ENCODE results near the gene RFX2. TPM values are rescaled to one million over a fixed set of nuclear protein-coding genes. Genes with fewer than 3 reads are reported as not detected.

RFX2 gene
- total RNA-seq, 1 donor, result 10.7 TPM

DNA sequence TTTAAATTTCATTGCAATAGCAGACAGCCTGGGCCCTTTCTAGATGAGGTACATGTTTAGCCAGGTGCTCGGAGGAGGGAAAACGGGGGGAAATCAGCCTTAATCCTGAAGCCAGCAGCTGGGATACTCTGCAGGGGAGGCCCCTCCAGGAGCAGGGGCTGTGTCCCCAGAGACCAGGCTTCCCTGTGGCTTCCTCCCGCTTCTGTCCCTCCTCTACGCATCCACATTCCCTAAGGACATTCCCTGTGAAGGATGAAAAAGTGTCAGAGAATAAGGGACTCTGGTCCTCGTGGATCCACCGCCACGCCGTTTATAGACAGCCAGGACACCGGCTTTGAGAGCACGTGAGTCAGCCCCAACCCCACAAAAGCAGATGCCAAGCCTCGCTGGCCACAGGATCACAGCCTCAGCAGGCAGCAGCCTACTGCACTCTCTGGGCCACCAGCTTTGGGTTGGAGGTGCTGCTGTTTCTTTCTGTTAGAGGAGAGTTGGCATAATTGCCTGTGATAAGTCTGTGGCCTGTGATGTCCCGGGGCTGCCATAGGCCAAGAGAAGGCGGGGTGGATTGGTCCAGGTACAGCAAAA, 95.7 kb downstream of the RFX2 start:
- TF ChIP-seq, protein P1, sequence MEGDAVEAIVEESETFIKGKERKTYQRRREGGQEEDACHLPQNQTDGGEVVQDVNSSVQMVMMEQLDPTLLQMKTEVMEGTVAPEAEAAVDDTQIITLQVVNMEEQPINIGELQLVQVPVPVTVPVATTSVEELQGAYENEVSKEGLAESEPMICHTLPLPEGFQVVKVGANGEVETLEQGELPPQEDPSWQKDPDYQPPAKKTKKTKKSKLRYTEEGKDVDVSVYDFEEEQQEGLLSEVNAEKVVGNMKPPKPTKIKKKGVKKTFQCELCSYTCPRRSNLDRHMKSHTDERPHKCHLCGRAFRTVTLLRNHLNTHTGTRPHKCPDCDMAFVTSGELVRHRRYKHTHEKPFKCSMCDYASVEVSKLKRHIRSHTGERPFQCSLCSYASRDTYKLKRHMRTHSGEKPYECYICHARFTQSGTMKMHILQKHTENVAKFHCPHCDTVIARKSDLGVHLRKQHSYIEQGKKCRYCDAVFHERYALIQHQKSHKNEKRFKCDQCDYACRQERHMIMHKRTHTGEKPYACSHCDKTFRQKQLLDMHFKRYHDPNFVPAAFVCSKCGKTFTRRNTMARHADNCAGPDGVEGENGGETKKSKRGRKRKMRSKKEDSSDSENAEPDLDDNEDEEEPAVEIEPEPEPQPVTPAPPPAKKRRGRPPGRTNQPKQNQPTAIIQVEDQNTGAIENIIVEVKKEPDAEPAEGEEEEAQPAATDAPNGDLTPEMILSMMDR (IDR thresholded peaks at IDR 0.05; ENCODE audit: insufficient read depth, low read length), result no peak
- no peak for DNase-seq (ENCODE audit: low read depth)
- H3K4me3 ChIP-seq (ENCODE audit: low read depth, low read length), result no peak overlapping the region

DNA sequence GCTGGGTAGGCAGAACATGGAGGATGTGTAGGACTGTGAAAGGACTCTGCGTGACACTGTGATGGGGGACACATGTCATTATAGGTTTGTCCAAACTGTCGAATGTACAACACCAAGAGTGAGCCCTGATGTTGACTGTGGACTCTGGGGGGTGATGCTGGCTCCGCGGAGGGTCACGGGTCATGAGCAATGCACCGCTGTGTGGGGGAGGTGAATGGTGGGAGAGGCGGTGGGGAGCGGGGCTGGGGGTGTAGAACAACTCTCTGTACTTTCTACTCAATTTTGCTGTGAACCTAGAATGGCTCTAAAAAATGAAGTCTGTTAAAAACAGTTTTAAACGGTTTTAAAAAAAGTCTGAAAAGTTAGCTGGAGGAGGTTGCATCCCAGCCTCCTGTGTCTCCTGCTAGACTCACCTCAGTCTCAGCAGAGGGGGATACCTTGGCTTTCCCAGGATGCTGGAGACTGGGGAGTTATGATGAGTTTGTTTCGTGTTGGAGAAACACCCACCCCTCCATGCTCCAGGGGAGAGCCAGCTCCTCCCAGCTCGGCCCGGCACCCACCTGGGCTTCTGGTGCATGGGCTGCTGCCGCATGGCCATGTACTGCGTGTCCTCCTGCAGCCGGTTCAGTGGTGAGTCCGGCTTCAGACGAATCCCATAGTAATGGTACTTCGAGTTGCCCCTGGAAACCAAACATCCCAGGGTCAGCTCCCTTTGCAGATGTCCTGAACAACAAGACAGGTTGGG, 97.7 kb downstream of the RFX2 start:
- no peak for DNase-seq (ENCODE audit: low read depth)
- H3K4me3 ChIP-seq (ENCODE audit: low read depth, low read length), result no peak overlapping the region
- TF ChIP-seq, protein P1 (IDR thresholded peaks at IDR 0.05; ENCODE audit: insufficient read depth, low read length), result no peak

DNA sequence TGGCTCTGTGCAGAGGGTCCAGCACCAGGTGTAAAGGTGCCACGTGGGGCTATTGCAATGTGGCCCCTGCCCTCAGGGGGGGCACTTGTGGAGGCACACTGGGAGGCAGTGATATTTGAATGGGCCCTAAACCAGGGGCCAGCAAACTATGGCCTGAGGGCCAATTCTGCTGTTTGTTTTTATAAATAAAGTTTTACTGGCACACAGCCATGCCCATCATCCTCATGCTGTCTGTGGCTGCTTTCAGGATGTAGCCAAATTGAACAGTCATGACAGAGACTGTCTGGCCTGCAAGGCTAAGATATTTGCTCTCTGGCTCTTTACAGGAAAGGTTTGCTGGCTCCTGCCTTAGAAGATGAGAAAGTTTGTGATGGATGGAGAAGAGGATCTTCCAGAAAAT, 98.5 kb downstream of the RFX2 start:
- no peak overlapping the region for H3K4me3 ChIP-seq (ENCODE audit: low read depth, low read length)
- TF ChIP-seq, protein P1 (IDR thresholded peaks at IDR 0.05; ENCODE audit: insufficient read depth, low read length), result no peak
- no peak for DNase-seq (ENCODE audit: low read depth)

DNA sequence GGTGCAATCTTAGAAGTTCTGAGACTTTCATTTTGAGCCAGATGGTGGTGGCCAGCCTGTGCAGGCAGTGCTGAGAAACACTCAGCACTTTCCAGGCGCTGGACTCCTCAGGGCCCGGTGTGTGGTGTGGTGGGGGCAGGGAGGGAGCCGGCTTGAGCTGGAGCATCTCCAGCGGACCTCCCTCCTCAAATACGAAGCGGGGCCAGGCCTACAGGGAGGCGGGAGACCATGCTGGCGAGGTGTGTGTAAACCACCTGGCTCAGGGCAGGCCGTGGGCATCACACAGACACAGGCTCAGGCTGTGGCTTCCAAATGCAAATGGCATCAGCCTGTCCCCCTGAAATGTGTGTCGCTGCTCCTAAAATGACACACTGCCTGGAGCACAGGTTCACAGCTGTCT, 99.1 kb downstream of the RFX2 start:
- H3K4me3 ChIP-seq (ENCODE audit: low read depth, low read length), result no peak overlapping the region
- TF ChIP-seq, protein P1 (IDR thresholded peaks at IDR 0.05; ENCODE audit: insufficient read depth, low read length), result no peak
- DNase-seq (ENCODE audit: low read depth), result no peak

DNA sequence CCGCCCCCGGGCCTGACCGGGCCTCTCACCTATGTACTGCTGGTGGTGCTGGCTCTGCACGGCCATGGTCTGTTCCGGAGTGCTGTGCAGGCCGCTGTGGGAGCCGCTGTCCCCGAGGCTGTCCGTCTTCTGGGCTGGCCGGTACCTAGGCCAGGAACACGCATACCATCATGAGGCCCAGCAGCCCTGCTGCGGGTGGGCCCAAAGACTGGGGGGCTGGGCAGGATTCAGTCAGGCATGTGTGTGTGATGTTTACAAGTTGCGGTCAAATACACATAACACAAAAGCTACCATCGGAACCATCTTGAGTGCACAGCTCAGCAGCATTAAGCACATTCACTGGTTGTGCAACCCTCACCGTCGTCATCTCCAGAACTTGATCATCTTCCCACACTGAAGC, 100.2 kb downstream of the RFX2 start:
- DNase-seq (ENCODE audit: low read depth), result no peak
- TF ChIP-seq, protein P1 (IDR thresholded peaks at IDR 0.05; ENCODE audit: insufficient read depth, low read length), result no peak
- no peak overlapping the region for H3K4me3 ChIP-seq (ENCODE audit: low read depth, low read length)

DNA sequence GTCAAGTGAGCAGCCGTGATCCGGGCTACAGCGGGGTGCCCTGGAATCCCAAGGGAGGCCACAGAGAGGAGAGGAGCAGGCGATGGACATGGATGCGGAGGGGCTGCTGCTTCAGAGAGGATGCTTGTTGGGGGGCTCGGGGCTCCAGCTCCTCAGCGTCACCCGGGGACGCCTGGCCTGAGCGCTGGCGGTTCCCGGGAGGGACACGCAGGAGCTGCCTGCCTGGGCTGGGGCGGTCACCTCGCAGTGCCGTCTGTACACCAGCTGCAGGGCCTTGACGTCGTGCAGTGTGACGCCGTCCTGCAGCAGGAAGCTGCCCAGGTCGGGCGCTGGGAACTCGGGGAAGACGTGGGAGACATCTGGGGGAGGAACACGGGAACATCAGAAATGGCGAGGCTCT, 102.4 kb downstream of the RFX2 start:
- H3K4me3 ChIP-seq (ENCODE audit: low read depth, low read length), result no peak overlapping the region
- no peak for DNase-seq (ENCODE audit: low read depth)
- TF ChIP-seq, protein P1 (IDR thresholded peaks at IDR 0.05; ENCODE audit: insufficient read depth, low read length), result no peak

All from fibroblast of the aortic adventitia (primary cell).